Left lung (tissue), 10 donors: ENCODE measurements around the gene UPF2. TPM values are rescaled to one million over a fixed set of nuclear protein-coding genes. Genes with fewer than 3 reads are reported as not detected.
"Not testable (repeated sequence)": the region's sequence is repeated elsewhere in the genome, so short reads cannot be mapped to it uniquely, and the experiment has no call there.

ENCODE experiments used
- ATAC-seq: fragments of 200-7000 bp; cut with Tn5 transposase; one replicate; pipeline ENCODE4 v1.9.1; 2020; ENCODE audit warnings: moderate library complexity
- DNase-seq, 4 donors: peaks; one replicate each; pipeline ENCODE4 v3.0.0-alpha.2; 2013 to 2020
- H3K27ac ChIP-seq, 2 donors: fragments of 200-600 bp; sonication (generic) in 1 of 2; one replicate each; pipeline versions ENCODE4 v1.5.0 to v1.8.0; 2020 to 2021
- H3K27me3 ChIP-seq, 2 donors: fragments of 200-600 bp; sonication (generic) in 1 of 2; one replicate each; pipeline versions ENCODE4 v1.5.0 to v1.8.0; 2020 to 2021
- H3K36me3 ChIP-seq, 2 donors: fragments of 200-600 bp; sonication (generic) in 1 of 2; one replicate each; pipeline versions ENCODE4 v1.5.0 to v1.8.0; 2020 to 2021
- H3K4me1 ChIP-seq, 2 donors: fragments of 200-600 bp; one replicate each; pipeline ENCODE4 v1.8.0; 2021
- H3K4me3 ChIP-seq, 2 donors: fragments of 200-600 bp; sonication (generic) in 1 of 2; one replicate each; pipeline versions ENCODE4 v1.5.0 to v1.8.0; 2020 to 2021; ENCODE audit warnings: mild to moderate bottlenecking in 1 of 2
- H3K9me3 ChIP-seq, 2 donors: fragments of 200-600 bp; sonication (generic) in 1 of 2; one replicate each; pipeline versions ENCODE4 v1.5.0 to v1.8.0; 2020 to 2021
- intact Hi-C, 2 donors: fragments of 100-400 bp; cut with DNase I; formaldehyde crosslinking; loops; one replicate each; pipeline versions ENCODE4 v1.11.2 to v1.14.2; 2022
- polyA plus RNA-seq, 6 donors: library from polyadenylated mRNA; unstranded; fragments of 120-200 nt; gene quantifications; one replicate each; pipeline ENCODE4 v1.2.1, GENCODE V29; 2013; ENCODE audit not compliant: insufficient read length in 6 of 6
- total RNA-seq, 2 donors: library from RNA; stranded (reverse); fragmentation: NEBNext Ultra II Directional; extraction: Animal tissue kit (Norgen Biotek cat#: 25700); gene quantifications; one replicate each; pipeline ENCODE4 v1.2.1, GENCODE V29; 2021
- TF ChIP-seq, protein P1 (sequence below), 2 donors: fragments of 200-600 bp; sonication (generic) in 1 of 2; IDR thresholded peaks; one replicate each; pipeline versions ENCODE4 v1.5.0 to v1.8.0; 2021; ENCODE audit warnings: antibody characterized with exemption in 2 of 2
- donor health status: DM: no; HTN: yes; CAD: no.
- donor health status: DM: no; HTN: no; CAD: no.

UPF2 gene
- total and polyA plus RNA-seq, 8 donors: 14.5 to 44.3 (median 33.2) TPM

DNA sequence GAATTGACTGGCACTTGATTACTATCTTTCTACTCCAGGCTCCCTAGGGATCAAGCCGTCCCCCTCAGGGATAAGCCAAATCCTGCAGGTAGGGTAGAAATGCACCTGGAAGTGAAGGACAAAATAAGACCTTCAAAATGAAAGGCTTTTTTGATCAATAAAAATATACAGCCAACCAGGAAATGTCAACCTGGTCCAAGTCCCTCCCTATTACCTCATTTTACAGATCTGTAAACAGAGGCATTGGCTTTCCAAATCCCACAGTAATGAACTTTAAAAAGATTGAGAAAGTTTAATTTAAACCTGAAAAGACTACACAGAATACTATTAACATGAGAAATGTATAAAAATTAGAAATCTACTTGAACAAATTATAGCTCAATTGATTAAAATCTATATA lies 53.7 kb downstream of the UPF2 start:
- H3K27me3 ChIP-seq: no peaks in the 10 kb centered on the region
- H3K9me3 ChIP-seq: no peaks in the 10 kb centered on the region
- TF ChIP-seq, protein P1, sequence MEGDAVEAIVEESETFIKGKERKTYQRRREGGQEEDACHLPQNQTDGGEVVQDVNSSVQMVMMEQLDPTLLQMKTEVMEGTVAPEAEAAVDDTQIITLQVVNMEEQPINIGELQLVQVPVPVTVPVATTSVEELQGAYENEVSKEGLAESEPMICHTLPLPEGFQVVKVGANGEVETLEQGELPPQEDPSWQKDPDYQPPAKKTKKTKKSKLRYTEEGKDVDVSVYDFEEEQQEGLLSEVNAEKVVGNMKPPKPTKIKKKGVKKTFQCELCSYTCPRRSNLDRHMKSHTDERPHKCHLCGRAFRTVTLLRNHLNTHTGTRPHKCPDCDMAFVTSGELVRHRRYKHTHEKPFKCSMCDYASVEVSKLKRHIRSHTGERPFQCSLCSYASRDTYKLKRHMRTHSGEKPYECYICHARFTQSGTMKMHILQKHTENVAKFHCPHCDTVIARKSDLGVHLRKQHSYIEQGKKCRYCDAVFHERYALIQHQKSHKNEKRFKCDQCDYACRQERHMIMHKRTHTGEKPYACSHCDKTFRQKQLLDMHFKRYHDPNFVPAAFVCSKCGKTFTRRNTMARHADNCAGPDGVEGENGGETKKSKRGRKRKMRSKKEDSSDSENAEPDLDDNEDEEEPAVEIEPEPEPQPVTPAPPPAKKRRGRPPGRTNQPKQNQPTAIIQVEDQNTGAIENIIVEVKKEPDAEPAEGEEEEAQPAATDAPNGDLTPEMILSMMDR (IDR thresholded peaks at IDR 0.05): no peak
- intact Hi-C loops: loop anchor here in 1 of 2 donors (5.0 kb wide), 1 partner anchor 202 kb away; no protein-coding TSS in a partner anchor
- H3K4me3 ChIP-seq: no peak overlapping the region
- ATAC-seq (no peak), DNase-seq (no peak)
- no peak overlapping the region for H3K27ac ChIP-seq
- peaks cover 0 to 61% of the 10 kb centered on the region in 2 donors for H3K36me3 ChIP-seq
- H3K4me1 ChIP-seq: peaks cover 0 to 4% of the 10 kb centered on the region in 2 donors

DNA sequence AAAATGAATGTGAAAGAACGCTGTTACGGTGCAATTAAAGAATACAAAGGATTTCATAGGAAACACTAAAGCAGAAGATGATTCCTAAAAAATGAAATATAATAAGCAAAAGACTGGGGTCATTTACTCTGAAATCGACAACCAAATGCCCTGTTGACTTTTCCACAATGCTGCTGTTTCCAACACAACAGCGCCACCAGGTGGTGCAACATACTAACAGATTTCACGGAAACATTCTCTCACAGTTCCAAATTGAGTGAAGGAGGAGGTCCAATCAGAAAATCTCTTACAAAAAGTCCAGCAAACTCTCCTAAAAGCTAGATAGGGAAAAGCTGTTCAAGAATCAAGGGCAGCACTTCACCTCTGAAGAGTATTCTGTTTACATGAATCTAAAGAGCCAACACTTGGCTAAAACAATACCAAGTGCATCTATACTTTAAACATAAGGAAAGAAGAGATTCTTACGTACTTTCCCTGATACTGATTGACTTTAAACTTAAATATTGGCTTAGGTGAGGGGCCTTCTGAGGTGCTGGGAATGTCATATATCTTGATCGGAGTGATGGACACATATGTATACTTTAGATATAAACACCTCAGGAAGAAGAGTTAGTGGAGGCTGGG lies 55.9 kb downstream of the UPF2 start:
- H3K4me1 ChIP-seq: peaks cover 0 to 4% of the 10 kb centered on the region in 2 donors
- H3K9me3 ChIP-seq: no peaks in the 10 kb centered on the region
- TF ChIP-seq, protein P1 (IDR thresholded peaks at IDR 0.05): peak; percentile 70 to 77
- H3K36me3 ChIP-seq: peaks cover 0 to 61% of the 10 kb centered on the region in 2 donors
- H3K4me3 ChIP-seq: no peak overlapping the region
- ATAC-seq: peak; percentile 96
- no peaks in the 10 kb centered on the region for H3K27me3 ChIP-seq
- intact Hi-C loops: loop anchor here in 1 of 2 donors (5.0 kb wide), 1 partner anchor 199 kb away; no protein-coding TSS in a partner anchor
- H3K27ac ChIP-seq: no peak overlapping the region
- peak in 3 of 4 donors; percentile 71 to 86 (median 73) for DNase-seq

DNA sequence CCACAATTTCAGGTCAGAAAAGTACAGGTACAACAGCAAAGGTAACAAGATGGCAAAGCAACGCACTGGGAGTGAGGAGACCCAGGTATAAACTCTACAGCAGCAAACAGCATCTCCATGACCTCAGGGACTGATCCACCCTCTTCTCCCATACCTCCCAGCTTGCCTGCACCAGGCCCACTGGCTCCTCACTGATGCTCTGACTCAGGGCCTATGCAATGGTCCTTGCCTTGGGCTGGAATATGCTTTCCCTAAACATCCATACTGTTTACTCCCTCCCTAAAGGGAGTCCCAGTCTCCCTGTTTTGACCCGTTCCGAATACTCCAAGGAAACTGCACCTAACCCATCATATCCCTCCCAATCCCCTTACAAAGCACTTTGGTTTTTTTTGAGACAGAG lies 60.4 kb downstream of the UPF2 start:
- H3K27me3 ChIP-seq: no peaks in the 10 kb centered on the region
- intact Hi-C loops: no loop called here
- ATAC-seq (no peak), DNase-seq (no peak)
- H3K4me1 ChIP-seq: peaks cover 0 to 4% of the 10 kb centered on the region in 2 donors
- no peak overlapping the region for H3K27ac ChIP-seq
- H3K9me3 ChIP-seq: no peaks in the 10 kb centered on the region
- TF ChIP-seq, protein P1 (IDR thresholded peaks at IDR 0.05): no peak
- peaks cover 0 to 63% of the 10 kb centered on the region in 2 donors for H3K36me3 ChIP-seq
- H3K4me3 ChIP-seq: no peak overlapping the region

DNA sequence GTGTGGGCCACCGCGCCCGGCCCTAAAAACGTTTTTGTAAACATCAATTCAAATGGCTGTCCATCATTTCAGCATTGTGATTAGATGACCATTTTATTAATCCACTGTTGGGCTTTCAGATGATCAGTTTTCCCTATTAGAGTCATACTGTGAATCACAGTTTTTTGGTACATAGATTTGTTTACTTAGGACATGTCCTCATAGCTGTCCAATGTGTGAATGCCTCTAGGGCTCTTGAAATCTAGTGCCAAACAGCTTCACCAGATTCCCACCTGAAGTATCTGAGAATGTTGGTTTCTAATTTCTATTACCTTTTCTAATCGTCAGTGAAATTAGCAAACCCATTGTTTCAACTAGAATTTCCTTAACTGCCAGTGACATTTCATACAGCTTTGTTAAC lies 66.8 kb downstream of the UPF2 start:
- peaks cover 0 to 65% of the 10 kb centered on the region in 2 donors for H3K36me3 ChIP-seq
- TF ChIP-seq, protein P1 (IDR thresholded peaks at IDR 0.05): no peak
- no peak for DNase-seq

DNA sequence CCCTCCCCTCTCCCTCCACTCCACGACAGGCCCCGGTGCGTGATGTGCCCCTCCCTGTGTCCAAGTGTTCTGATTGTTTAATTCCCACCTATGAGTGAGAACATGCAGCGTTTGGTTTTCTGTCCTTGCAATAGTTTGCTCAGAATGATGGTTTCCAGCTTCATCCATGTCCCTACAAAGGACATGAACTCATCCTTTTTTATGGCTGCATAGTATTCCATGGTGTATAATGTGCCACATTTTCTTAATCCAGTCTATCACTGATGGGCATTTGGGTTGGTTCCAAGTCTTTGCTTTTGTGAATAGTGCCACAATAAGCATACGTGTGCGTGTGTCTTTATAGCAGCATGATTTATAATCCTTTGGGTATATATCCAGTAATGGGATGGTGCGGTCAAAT lies 70.1 kb downstream of the UPF2 start:
- ATAC-seq, H3K9me3 ChIP-seq, H3K27ac ChIP-seq, intact Hi-C loops, H3K4me3 ChIP-seq, H3K4me1 ChIP-seq, H3K27me3 ChIP-seq, DNase-seq: not testable (repeated sequence)
- H3K36me3 ChIP-seq: peaks cover 0 to 40% of the 10 kb centered on the region in 2 donors

More for the DNA sequence above, 66.8 kb downstream of the UPF2 start:
- ATAC-seq: no peak
- H3K9me3 ChIP-seq: peaks cover 0 to 1% of the 10 kb centered on the region in 2 donors
- no peaks in the 10 kb centered on the region for H3K4me1 ChIP-seq
- intact Hi-C loops: no loop called here
- no peak overlapping the region for H3K27ac ChIP-seq
- H3K4me3 ChIP-seq: no peak overlapping the region
- H3K27me3 ChIP-seq: no peaks in the 10 kb centered on the region
